ENCODE results near the gene C10orf62. TPM values are rescaled to one million over a fixed set of nuclear protein-coding genes. Genes with fewer than 3 reads are reported as not detected.

Gene C10orf62
- total and polyA plus RNA-seq, 2 of the 13 experiments (the other 11 are each of a cell fraction or from before 2014, with no cell fraction given): 0.61 to 1.6 TPM

- Histone ChIP-seq H3K9me3 (ENCODE audit: low read length) (no peaks in the 10 kb centered on the region), H3K4me3 (replicated peaks in 1 of 3; ENCODE audit: insufficient read depth in 1 of 3, low read depth in 2 of 3, low read length in 3 of 3) (peak overlapping the region; percentile 59 to 81 (median 78)), H2AFZ (ENCODE audit: low read length) (peak overlapping the region; percentile 92), H3K36me3 (replicated peaks in 1 of 2; ENCODE audit: control insufficient read depth in 1 of 2, insufficient read depth in 2 of 2, low read length in 2 of 2) (no peaks in the 10 kb centered on the region), H4K20me1 (ENCODE audit: insufficient read depth, low read length) (no peaks in the 10 kb centered on the region), H3K27ac (ENCODE audit: extremely low read length, insufficient read depth, low read length) (peak overlapping the region; percentile 53), H3K27me3 (ENCODE audit: control insufficient read depth in 1 of 2, insufficient read depth in 2 of 2, low read length in 2 of 2) (no peaks in the 10 kb centered on the region), H3K9ac (ENCODE audit: insufficient read depth, low read depth, low read length) (peak overlapping the region; percentile 55), H3K79me2 (ENCODE audit: insufficient read depth, low read length) (no peaks in the 10 kb centered on the region), H3K4me2 (ENCODE audit: low read depth, low read length) (peak overlapping the region; percentile 74), H3K4me1 (ENCODE audit: insufficient read depth, low read length) (peaks cover 28% of the 10 kb centered on the region)
- ATAC-seq (peak; percentile 47), FAIRE-seq (no peak), DNase-seq (ENCODE audit: low spot score) (peak; percentile 7)
- 67% methylated on average over 8 of the region's 8 CpGs for WGBS (ENCODE audit: low lambda C conversion rate)
- BruUV-seq (replicated peaks): no TSS peak
- ChIA-PET CTCF (ENCODE audit: low intra/inter-chr PET ratio, low total read pairs) (no interaction called here), POLR2A (interaction anchor here (0.8 to 1.2 kb wide), 2 partner anchors 50 to 103 kb away, joined by 4 to 5 read pairs; partner anchors contain the start of genes HOGA1 and ZFYVE27)
- TF ChIP-seq ZNF510 (CRISPR knock-in tag; IDR thresholded peaks at IDR 0.05; ENCODE audit: low read depth): 0 out of 2 replicates have a peak, but pooled peaks have one; percentile 0
- no peak for TF ChIP-seq RFX1 (IDR thresholded peaks at IDR 0.05)
- TF ChIP-seq ZNF724P (CRISPR knock-in tag; IDR thresholded peaks at IDR 0.05; ENCODE audit: borderline replicate concordance): no peak
- TF ChIP-seq ZNF121 (CRISPR knock-in tag; IDR thresholded peaks at IDR 0.05): peak; percentile 35; the same call in 1 of the 2 replicates
- 0 out of 2 replicates have a peak, but pooled peaks have one; percentile 3 for TF ChIP-seq ZNF547 (CRISPR knock-in tag; IDR thresholded peaks at IDR 0.05)
- TF ChIP-seq HDAC1 (CRISPR knock-in tag; IDR thresholded peaks at IDR 0.05): 0 out of 2 replicates have a peak, but pooled peaks have one; percentile 8
- peak; percentile 97 for TF ChIP-seq ZNF770 (CRISPR knock-in tag; IDR thresholded peaks at IDR 0.05)
- TF ChIP-seq SRY (CRISPR knock-in tag; IDR thresholded peaks at IDR 0.05): no peak
- 0 out of 2 replicates have a peak, but pooled peaks have one; percentile 3 for TF ChIP-seq ISL2 (CRISPR knock-in tag; IDR thresholded peaks at IDR 0.05)
- TF ChIP-seq ZMYM3 (CRISPR knock-in tag; IDR thresholded peaks at IDR 0.05): 0 out of 2 replicates have a peak, but pooled peaks have one; percentile 43
- no peak for TF ChIP-seq NR3C1 (CRISPR knock-in tag; IDR thresholded peaks at IDR 0.05)
- TF ChIP-seq E2F1 (CRISPR knock-in tag; IDR thresholded peaks at IDR 0.05): peak; percentile 9; the same call in 1 of the 2 replicates
- 0 out of 2 replicates have a peak, but pooled peaks have one; percentile 5 for TF ChIP-seq ZBTB43 (CRISPR knock-in tag; conservative IDR thresholded peaks at IDR 0.05)
- no peak for TF ChIP-seq ZNF549 (CRISPR knock-in tag; IDR thresholded peaks at IDR 0.05)
- TF ChIP-seq SIN3A (IDR thresholded peaks at IDR 0.05; ENCODE audit: borderline replicate concordance, low read depth, low read length): 0 out of 2 replicates have a peak, but pooled peaks have one; percentile 5
- intact Hi-C loops (cut with micrococcal nuclease; ENCODE audit: unreplicated experiment) (no loop called here), in situ Hi-C loops (cut with HindIII; ENCODE audit: extremely low pct_ligation_motif_present, low pct_unique_long_range_greater_than_20kb) (no loop called here)
Measured at GRCh38 chr10:97633921-97634320, 44.4 kb downstream of the C10orf62 start.
